Activated T-cell treated with anti-CD3 and anti-CD28 coated beads for 24 hours (primary cell): ENCODE data around the gene ADCY3.

ENCODE experiments used
- DNase-seq: peaks from one replicate; pipeline ENCODE4 v3.0.0-alpha.2; 2020; ENCODE audit warnings: low read depth

The ADCY3 gene

GRCh38 chr2:24830351-24830750 lies 89.7 kb downstream of the ADCY3 start:
- no peak for DNase-seq

- DNase-seq = no peak
Measured at GRCh38 chr2:24828238-24828996, 91.6 kb downstream of the ADCY3 start.

GRCh38 chr2:24827321-24828237 lies 92.5 kb downstream of the ADCY3 start:
- DNase-seq = peak; percentile 64

GRCh38 chr2:24826773-24827145 lies 93.3 kb downstream of the ADCY3 start:
- no peak for DNase-seq

- DNase-seq = no peak
Measured at GRCh38 chr2:24825883-24826772, 93.9 kb downstream of the ADCY3 start.

- no peak for DNase-seq
Measured at GRCh38 chr2:24824966-24825882, 94.8 kb downstream of the ADCY3 start.

GRCh38 chr2:24824071-24824588 lies 95.9 kb downstream of the ADCY3 start:
- no peak for DNase-seq

GRCh38 chr2:24822049-24822706 lies 97.9 kb downstream of the ADCY3 start:
- no peak for DNase-seq

- DNase-seq = no peak
Measured at GRCh38 chr2:24821433-24821891, 98.6 kb downstream of the ADCY3 start.

- DNase-seq = no peak
Measured at GRCh38 chr2:24820598-24821432, 99.2 kb downstream of the ADCY3 start.

GRCh38 chr2:24820175-24820513 lies 99.9 kb downstream of the ADCY3 start:
- no peak for DNase-seq

- no peak for DNase-seq
Measured at GRCh38 chr2:24819442-24820174, 100.4 kb downstream of the ADCY3 start.

- DNase-seq = no peak
Measured at GRCh38 chr2:24818721-24819167, 101.3 kb downstream of the ADCY3 start.

GRCh38 chr2:24816884-24817283 lies 103.2 kb downstream of the ADCY3 start:
- DNase-seq = no peak

- no peak for DNase-seq
Measured at GRCh38 chr2:24816404-24816803, 103.6 kb downstream of the ADCY3 start.

GRCh38 chr2:24815171-24815570 lies 104.9 kb downstream of the ADCY3 start:
- no peak for DNase-seq

- no peak for DNase-seq
Measured at GRCh38 chr2:24814516-24814915, 105.5 kb downstream of the ADCY3 start.

GRCh38 chr2:24813691-24814137 lies 106.3 kb downstream of the ADCY3 start:
- DNase-seq = no peak
